Measurements from ENCODE around the gene STK38L. TPM values are rescaled to one million over a fixed set of nuclear protein-coding genes. Genes with fewer than 3 reads are reported as not detected.

The STK38L gene
- total and polyA plus RNA-seq, 2 of the 8 experiments (the other 6 are each of a cell fraction or from before 2014, with no cell fraction given) = 8.1 to 63.6 TPM

DNA sequence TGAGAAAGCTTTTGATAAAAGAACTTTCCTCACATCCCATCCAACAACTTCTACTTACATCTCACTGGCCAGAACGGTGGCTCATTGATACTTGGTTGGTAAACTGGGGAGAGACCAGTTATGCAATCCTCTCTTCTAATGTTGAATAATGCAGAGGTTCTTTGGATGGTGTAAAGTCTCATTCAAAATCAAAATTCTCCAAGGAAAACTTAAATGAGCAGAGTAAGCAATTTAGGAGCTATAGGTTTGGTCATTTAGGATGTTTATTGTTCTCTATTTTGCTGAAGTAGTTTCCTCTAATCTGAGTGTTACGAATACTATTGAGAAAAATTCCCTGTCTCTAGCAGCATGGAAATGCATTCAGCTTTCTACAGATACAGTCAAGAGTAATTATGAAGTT is 26.5 kb upstream of the STK38L start:
- FAIRE-seq = no peak
- H3K79me1 ChIP-seq (ENCODE audit: low read depth, low read length) = no peaks in the 10 kb centered on the region
- CTCF ChIA-PET (ENCODE audit: partially characterized antibody) = interaction anchor here (1.0 kb wide), 2 partner anchors 53 to 54 kb away, joined by 3 read pairs; no protein-coding TSS in a partner anchor

More for the DNA sequence above, 26.5 kb upstream of the STK38L start:
- Histone ChIP-seq H3K18ac (ENCODE audit: extremely low read depth, low read length) (no peak overlapping the region), H2AK5ac (ENCODE audit: low read depth, low read length) (no peak overlapping the region), H2BK5ac (ENCODE audit: low read depth, low read length) (no peak overlapping the region), H3K9ac (replicated peaks in 1 of 4; ENCODE audit: extremely low read depth in 1 of 4, low read depth in 3 of 4, low read length in 3 of 4) (no peak overlapping the region), H2BK12ac (ENCODE audit: low read depth, low read length) (no peak overlapping the region), H2AFZ (ENCODE audit: low read length) (no peak overlapping the region), H3K79me2 (ENCODE audit: control insufficient read depth in 1 of 2, insufficient read depth in 2 of 2, low read length in 2 of 2) (no peaks in the 10 kb centered on the region), H3K56ac (replicated peaks; ENCODE audit: insufficient read length, low read depth, low read length) (no peak overlapping the region), H3K27me3 (replicated peaks in 1 of 4; ENCODE audit: control insufficient read depth in 3 of 4, extremely low read depth in 1 of 4, insufficient read depth in 3 of 4, low read length in 3 of 4) (no peaks in the 10 kb centered on the region), H3K4me3 (ENCODE audit: extremely low read depth in 1 of 4, insufficient read depth in 2 of 4, low read depth in 3 of 4, low read length in 4 of 4) (no peak overlapping the region), H3K27ac (ENCODE audit: low read depth, low read length) (no peak overlapping the region), H3K23ac (ENCODE audit: insufficient read length) (no peak overlapping the region), H3K14ac (ENCODE audit: insufficient read length) (no peak overlapping the region), H2BK120ac (replicated peaks; ENCODE audit: low read depth, low read length) (no peak overlapping the region), H2BK20ac (ENCODE audit: low read length) (no peak overlapping the region), H3K4me1 (replicated peaks in 1 of 4; ENCODE audit: control insufficient read depth in 3 of 4, insufficient read depth in 4 of 4, low read length in 3 of 4) (no peaks in the 10 kb centered on the region), H3K4ac (replicated peaks; ENCODE audit: insufficient read length, low read depth, low read length) (no peak overlapping the region), H3K4me2 (ENCODE audit: insufficient read depth in 1 of 2, low read depth in 2 of 2, low read length in 2 of 2) (no peak overlapping the region), H3K36me3 (ENCODE audit: control insufficient read depth in 2 of 4, insufficient read depth in 4 of 4, low read length in 3 of 4) (no peaks in the 10 kb centered on the region), H3K9me3 (ENCODE audit: insufficient read depth in 2 of 2, low read depth in 1 of 2, low read length in 1 of 2) (no peaks in the 10 kb centered on the region; a peak in 1 of 4 replicates), H4K91ac (replicated peaks; ENCODE audit: insufficient read length, low read length) (no peak overlapping the region), H4K8ac (ENCODE audit: extremely low read depth, insufficient read depth, low read length) (no peak overlapping the region), H4K5ac (ENCODE audit: insufficient read length, low read depth, low read length) (no peak overlapping the region), H2BK15ac (ENCODE audit: low read length) (no peak overlapping the region), H3K23me2 (ENCODE audit: low read depth, low read length) (no peaks in the 10 kb centered on the region), H4K20me1 (replicated peaks in 1 of 2; ENCODE audit: control insufficient read depth in 1 of 2, insufficient read depth in 2 of 2, low read length in 2 of 2) (no peaks in the 10 kb centered on the region)
- no peak for TF ChIP-seq EZH2 (IDR thresholded peaks at IDR 0.05; ENCODE audit: low read depth, low read length, severe bottlenecking)
- no peak for TF ChIP-seq PHF8 (conservative IDR thresholded peaks at IDR 0.05; ENCODE audit: low read depth, low read length)
- no peak for TF ChIP-seq ASH2L (IDR thresholded peaks at IDR 0.05; ENCODE audit: low read length)
- no peak for TF ChIP-seq CEBPB (IDR thresholded peaks at IDR 0.05; ENCODE audit: low read depth, low read length)
- TF ChIP-seq CTBP2 (IDR thresholded peaks at IDR 0.05; ENCODE audit: borderline replicate concordance, insufficient read depth, insufficient read length, low read length) = no peak
- TF ChIP-seq NRF1 (IDR thresholded peaks at IDR 0.05; ENCODE audit: low read depth, low read length) = no peak
- no peak for TF ChIP-seq TAF1 (IDR thresholded peaks at IDR 0.05; ENCODE audit: low read depth, low read length)
- TF ChIP-seq GABPA (IDR thresholded peaks at IDR 0.05; ENCODE audit: borderline replicate concordance, insufficient read depth, low read length) = no peak
- TF ChIP-seq KDM1A (IDR thresholded peaks at IDR 0.05; ENCODE audit: borderline replicate concordance, low read length) = no peak
- TF ChIP-seq YY1 (IDR thresholded peaks at IDR 0.05; ENCODE audit: low read depth, low read length) = no peak
- POLR2A ChIA-PET (ENCODE audit: partially characterized antibody) = interaction anchor here (1.6 kb wide), 1 partner anchor 14 kb away, joined by 3 read pairs; no protein-coding TSS in a partner anchor
- WGBS, 2 experiments (ENCODE audit: extremely low coverage in 1 of 2, insufficient coverage in 1 of 2, insufficient read length in 1 of 2, insufficient replicate concordance in 2 of 2, low coverage in 1 of 2, low lambda C conversion rate in 2 of 2, missing lambda C conversion rate in 1 of 2) = 80% methylated on average over 2 of the region's 2 CpGs; no CpG with 5 or more reads in 1 of the 2 experiments
- no peak for DNase-seq (ENCODE audit: low read depth in 1 of 2, low spot score in 2 of 2)

All from H1 (cell line).